Activated CD4-positive, CD25-positive, alpha-beta regulatory T cell (primary cell): ENCODE results near the gene NXNL1.
A peak's percentile ranks its signal among the peaks of the same experiment; 100 is the strongest.

Experiments used
- DNase-seq, 4 experiments: peaks; one replicate each; lab custom pipeline; 2025; lab: John Stamatoyannopoulos, UW

The NXNL1 gene

GRCh38 chr19:17419621-17420474, 40.9 kb downstream of the NXNL1 start, which contains the start of gene MVB12A:
Gene MVB12A (plus strand): TSS chr19:17420047. CDS start chr19:17420136, 89 bp downstream.
- DNase-seq = peak; percentile 86 to 95 (median 90)

DNA sequence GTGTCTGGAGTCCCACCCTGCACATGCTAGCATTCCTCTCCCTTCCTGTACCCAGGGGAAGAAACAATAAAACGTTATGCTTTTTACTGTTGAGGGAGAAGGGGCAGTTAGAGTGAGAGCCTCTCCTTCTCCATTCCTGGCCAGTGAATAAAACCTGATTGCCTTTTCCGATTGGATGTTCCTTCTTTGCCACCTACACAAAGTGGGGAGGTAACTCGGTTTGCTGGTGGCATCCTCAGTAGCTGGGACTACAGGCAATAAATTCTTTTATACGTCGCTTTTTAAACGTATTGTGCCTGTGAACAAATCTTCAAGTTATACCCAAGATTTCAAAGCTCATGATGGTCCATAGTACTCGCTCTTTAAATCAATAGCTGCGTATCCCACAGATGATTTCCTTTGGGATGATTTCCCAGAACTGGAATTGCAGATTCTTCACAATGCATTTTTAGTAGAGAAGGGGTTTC, 41.5 kb downstream of the NXNL1 start:
- DNase-seq = no peak

- DNase-seq = no peak
Observed at GRCh38 chr19:17418710-17419109, 42.0 kb downstream of the NXNL1 start.

DNA sequence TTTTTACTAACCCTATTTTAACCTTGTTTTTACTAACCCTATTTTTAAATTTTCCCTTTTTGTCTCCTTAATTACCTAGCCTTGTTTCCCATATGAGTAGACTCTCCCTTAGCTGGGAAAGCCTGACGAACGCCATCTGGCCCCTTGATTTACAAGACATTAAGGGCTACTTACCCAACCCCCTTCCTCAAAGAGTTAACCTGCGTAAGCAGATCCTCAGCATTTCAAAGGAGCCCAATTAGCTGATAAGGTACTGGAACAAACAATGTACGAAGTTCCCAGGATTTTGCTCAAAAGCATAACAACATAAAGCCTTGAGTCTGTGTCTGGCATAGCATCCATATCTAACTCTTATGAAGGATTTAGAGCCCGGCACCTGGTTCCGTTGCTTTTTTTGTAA, 45.6 kb downstream of the NXNL1 start:
- DNase-seq = no peak

DNA sequence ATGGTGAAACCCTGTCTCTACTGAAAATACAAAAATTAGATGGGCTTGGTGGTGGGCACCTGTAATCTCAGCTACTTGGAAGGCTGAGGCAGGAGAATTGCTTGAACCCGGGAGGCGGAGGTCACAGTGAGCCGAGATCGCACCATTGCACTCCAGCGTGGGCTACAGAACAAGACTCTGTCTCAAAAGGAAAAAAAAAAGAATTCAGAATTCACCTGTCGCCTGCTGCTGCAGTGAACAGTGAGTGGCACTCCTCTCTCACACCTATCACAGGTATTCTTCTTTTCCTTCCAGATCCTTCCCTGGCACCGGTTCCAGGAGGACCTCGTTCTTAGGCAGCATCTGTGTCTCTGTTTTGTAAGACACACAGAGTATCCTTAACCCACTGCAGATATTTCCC, 46.6 kb downstream of the NXNL1 start:
- no peak for DNase-seq

DNA sequence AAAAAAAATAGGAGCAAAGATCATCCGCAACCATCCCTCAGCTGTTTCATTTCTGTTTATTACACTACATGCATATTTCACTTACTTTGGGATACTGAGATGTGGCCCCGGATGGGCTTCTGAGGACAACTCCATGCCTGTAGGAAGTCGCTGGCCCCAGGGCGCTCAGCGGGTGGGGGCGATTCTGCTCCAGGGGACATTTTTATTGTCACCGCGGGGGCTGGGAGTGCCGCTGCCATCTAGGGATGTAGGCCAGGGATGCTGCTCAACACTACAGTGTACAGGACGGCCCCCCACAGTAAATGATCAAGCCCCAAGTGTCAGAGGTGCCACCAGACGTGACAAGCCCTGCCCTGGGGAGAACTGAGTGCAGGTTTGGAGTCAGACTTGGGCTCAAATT, 48.9 kb downstream of the NXNL1 start:
- DNase-seq = no peak

GRCh38 chr19:17409990-17410389, 50.7 kb downstream of the NXNL1 start:
- DNase-seq = no peak

DNA sequence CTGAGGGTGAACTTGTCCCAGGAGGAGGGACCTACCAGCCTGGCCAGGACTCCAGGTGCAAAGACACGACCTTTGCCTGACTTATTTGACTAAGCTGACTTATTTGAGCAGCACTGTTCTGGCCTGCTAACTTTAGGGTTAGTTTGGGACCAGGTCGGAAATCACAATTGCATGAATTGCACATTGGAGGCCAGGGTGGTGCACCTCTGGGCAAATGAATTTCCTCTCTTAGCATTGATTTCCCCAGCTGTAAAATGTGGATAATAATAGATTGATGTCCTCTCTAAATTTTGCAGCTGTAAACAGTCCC, 53.9 kb downstream of the NXNL1 start:
- no peak for DNase-seq

- no peak for DNase-seq
Observed at GRCh38 chr19:17406046-17406886, 54.5 kb downstream of the NXNL1 start.
